Endothelial cell of umbilical vein (primary cell): Measurements from ENCODE around the gene TRMT10C.
A peak's percentile ranks its signal among the peaks of the same experiment; 100 is the strongest.

Source experiments
- GATA2 ChIP-seq: IDR thresholded peaks from 2 replicates; pipeline ENCODE4 v1.7.0; 2011; ENCODE audit warnings: low read depth, mild to moderate bottlenecking, moderate library complexity, mixed read lengths, low read length; ENCODE audit not compliant: insufficient read length, insufficient read depth
- JUN ChIP-seq: IDR thresholded peaks from 2 replicates; pipeline ENCODE4 v1.6.1; 2011; ENCODE audit warnings: borderline replicate concordance, low read depth; ENCODE audit not compliant: insufficient read length, insufficient read depth
- MAX ChIP-seq: IDR thresholded peaks from 2 replicates; pipeline ENCODE4 v1.6.1; 2011; ENCODE audit not compliant: insufficient read depth, insufficient read length
- MYC ChIP-seq: IDR thresholded peaks from one replicate; pipeline ENCODE4 v1.6.1; 2011; ENCODE audit warnings: mild to moderate bottlenecking, low read depth, low read length
- POLR2A ChIP-seq: IDR thresholded peaks from 2 replicates; pipeline ENCODE4 v1.6.1; 2012; ENCODE audit warnings: low read depth, mild to moderate bottlenecking, control low read depth, low read length
- POLR2AphosphoS5 ChIP-seq: IDR thresholded peaks from 2 replicates; pipeline ENCODE4 v1.6.1; 2012; ENCODE audit warnings: low read depth, mild to moderate bottlenecking, control low read depth, low read length, moderate library complexity; ENCODE audit not compliant: insufficient read depth
- TF ChIP-seq, protein P1 (sequence below), 2 donors: IDR thresholded peaks; 1 replicate in 1 of 2; 2 replicates in 1 of 2; pipeline ENCODE4 v1.5.1; 2011; ENCODE audit warnings: low read length in 2 of 2, mild to moderate bottlenecking in 2 of 2, moderate library complexity in 2 of 2, control low read depth in 1 of 2, inconsistent platforms in 1 of 2, low read depth in 1 of 2; ENCODE audit not compliant: insufficient read depth in 1 of 2; ENCODE audit errors: extremely low read depth in 1 of 2

GRCh38 chr3:101513419-101513986 is 48.2 kb upstream of the TRMT10C start:
- TF ChIP-seq POLR2A (peak; percentile 75), POLR2AphosphoS5 (no peak), JUN (no peak), MAX (no peak), GATA2 (no peak), MYC (no peak)
- TF ChIP-seq, protein P1, sequence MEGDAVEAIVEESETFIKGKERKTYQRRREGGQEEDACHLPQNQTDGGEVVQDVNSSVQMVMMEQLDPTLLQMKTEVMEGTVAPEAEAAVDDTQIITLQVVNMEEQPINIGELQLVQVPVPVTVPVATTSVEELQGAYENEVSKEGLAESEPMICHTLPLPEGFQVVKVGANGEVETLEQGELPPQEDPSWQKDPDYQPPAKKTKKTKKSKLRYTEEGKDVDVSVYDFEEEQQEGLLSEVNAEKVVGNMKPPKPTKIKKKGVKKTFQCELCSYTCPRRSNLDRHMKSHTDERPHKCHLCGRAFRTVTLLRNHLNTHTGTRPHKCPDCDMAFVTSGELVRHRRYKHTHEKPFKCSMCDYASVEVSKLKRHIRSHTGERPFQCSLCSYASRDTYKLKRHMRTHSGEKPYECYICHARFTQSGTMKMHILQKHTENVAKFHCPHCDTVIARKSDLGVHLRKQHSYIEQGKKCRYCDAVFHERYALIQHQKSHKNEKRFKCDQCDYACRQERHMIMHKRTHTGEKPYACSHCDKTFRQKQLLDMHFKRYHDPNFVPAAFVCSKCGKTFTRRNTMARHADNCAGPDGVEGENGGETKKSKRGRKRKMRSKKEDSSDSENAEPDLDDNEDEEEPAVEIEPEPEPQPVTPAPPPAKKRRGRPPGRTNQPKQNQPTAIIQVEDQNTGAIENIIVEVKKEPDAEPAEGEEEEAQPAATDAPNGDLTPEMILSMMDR (IDR thresholded peaks at IDR 0.05; ENCODE audit: extremely low read depth in 1 of 2, insufficient read depth in 1 of 2, low read depth in 1 of 2, low read length in 2 of 2) = no peak
